ENCODE data around the gene ABAT. TPM values are rescaled to one million over a fixed set of nuclear protein-coding genes. Genes with fewer than 3 reads are reported as not detected.

Gene ABAT
- total RNA-seq, 4 donors from 2014 or later = 8.3 to 33.5 (median 29.0) TPM

DNA sequence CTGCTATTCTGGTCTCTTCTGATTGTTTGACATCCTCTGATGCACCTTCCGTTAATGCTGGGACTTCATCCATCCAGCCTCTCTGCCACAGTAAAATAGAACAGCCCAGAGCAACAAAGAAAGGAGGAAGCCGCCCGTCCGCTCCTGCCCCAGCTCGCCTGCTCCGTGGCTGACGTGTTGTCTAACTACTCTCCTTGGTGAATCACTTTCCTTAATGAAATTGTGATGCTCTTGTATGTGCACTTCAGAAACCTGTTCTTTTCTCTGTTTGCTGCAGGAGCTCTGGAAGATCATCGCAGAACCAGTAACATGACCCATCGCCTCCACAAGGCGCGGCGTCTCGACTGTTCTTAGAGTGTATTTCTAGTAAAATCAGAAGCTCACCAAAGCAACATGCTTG is 28.6 kb upstream of the ABAT start:
- Histone ChIP-seq H3K27me3 (no peaks in the 10 kb centered on the region), H3K9me3 (no peaks in the 10 kb centered on the region), H3K36me3 (peaks cover 0 to 75% (median 0%) of the 10 kb centered on the region in 3 donors), H3K4me3 (no peak overlapping the region), H3K27ac (no peak overlapping the region), H3K4me1 (no peaks in the 10 kb centered on the region)
- DNase-seq = no peak
- TF ChIP-seq, protein P1, sequence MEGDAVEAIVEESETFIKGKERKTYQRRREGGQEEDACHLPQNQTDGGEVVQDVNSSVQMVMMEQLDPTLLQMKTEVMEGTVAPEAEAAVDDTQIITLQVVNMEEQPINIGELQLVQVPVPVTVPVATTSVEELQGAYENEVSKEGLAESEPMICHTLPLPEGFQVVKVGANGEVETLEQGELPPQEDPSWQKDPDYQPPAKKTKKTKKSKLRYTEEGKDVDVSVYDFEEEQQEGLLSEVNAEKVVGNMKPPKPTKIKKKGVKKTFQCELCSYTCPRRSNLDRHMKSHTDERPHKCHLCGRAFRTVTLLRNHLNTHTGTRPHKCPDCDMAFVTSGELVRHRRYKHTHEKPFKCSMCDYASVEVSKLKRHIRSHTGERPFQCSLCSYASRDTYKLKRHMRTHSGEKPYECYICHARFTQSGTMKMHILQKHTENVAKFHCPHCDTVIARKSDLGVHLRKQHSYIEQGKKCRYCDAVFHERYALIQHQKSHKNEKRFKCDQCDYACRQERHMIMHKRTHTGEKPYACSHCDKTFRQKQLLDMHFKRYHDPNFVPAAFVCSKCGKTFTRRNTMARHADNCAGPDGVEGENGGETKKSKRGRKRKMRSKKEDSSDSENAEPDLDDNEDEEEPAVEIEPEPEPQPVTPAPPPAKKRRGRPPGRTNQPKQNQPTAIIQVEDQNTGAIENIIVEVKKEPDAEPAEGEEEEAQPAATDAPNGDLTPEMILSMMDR (IDR thresholded peaks at IDR 0.05) = no peak
- no peak for TF ChIP-seq POLR2A (IDR thresholded peaks at IDR 0.05)

DNA sequence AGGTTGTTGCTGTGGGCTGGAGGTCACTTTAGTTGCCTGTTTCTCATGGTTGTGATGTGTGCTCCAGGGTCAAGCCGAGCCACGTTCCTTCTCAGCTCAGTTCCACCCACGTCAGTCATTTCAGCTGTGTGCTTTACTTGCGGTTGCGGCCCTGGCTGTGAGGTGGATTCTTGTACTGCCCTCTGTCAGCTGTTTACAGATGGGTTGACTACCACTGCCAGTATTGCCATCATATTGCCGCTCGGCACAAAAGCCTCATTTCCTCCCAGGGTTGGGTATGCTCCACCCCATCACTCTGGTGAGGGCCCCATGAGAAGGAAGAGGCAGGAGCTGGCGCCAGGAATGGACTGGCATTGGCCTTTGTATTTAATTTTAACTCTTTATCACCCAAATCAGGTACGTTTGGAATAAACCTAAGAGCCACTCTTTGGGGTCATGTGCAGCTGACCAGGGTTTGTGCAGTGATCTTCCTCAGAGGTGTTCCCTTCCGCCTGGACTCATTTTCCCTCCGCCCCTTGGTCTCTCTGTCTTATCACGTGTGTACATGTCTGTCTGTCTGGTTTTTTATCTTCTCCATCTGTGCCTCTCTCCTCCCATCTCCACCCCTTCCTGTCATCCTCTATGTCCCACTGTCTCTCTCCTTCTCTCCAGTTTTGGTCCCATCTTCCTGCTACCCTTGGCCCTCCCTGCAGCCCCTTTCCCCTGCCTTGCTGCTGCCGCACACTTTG is 27.9 kb upstream of the ABAT start:
- Histone ChIP-seq H3K4me1 (no peaks in the 10 kb centered on the region), H3K9me3 (no peaks in the 10 kb centered on the region), H3K4me3 (no peak overlapping the region), H3K27me3 (no peaks in the 10 kb centered on the region), H3K36me3 (peaks cover 0 to 68% (median 0%) of the 10 kb centered on the region in 3 donors), H3K27ac (no peak overlapping the region)
- no peak for DNase-seq
- no peak for TF ChIP-seq POLR2A (IDR thresholded peaks at IDR 0.05)
- TF ChIP-seq, protein P1 (IDR thresholded peaks at IDR 0.05) = no peak

DNA sequence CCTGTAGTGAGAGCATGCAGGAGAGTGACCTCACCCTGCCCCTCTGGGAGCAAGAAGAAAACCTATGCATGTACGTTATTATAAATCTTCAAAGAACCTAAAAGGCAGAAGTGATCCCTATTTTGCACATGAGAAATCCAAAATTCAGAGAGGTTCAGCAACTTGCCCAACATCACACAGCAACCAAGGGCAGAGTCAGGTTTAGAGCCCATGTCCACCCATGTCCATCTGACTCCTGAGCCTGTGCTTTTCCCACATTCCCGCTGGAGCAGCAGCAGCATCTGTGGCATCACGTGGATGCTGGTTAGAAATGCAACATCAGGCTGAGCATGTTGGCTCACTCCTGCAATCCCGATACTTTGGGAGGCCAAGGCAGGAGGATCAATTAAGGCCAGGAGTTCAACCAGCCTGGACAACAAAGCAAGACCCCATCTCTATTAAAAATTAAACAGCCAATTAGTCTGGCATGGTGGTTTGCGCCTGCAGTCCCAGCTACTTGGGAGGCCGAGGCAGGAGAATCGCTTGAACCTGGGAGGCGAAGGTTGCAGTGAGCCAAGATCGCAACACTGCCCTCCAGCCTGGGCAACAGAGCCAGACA is 26.6 kb upstream of the ABAT start:
- H3K4me3 ChIP-seq = no peak overlapping the region
- H3K27me3 ChIP-seq = no peaks in the 10 kb centered on the region
- peaks cover 0 to 55% (median 0%) of the 10 kb centered on the region in 3 donors for H3K36me3 ChIP-seq
- DNase-seq = no peak
- no peaks in the 10 kb centered on the region for H3K4me1 ChIP-seq
- TF ChIP-seq, protein P1 (IDR thresholded peaks at IDR 0.05) = no peak
- TF ChIP-seq POLR2A (IDR thresholded peaks at IDR 0.05) = no peak
- H3K27ac ChIP-seq = no peak overlapping the region
- no peaks in the 10 kb centered on the region for H3K9me3 ChIP-seq

DNA sequence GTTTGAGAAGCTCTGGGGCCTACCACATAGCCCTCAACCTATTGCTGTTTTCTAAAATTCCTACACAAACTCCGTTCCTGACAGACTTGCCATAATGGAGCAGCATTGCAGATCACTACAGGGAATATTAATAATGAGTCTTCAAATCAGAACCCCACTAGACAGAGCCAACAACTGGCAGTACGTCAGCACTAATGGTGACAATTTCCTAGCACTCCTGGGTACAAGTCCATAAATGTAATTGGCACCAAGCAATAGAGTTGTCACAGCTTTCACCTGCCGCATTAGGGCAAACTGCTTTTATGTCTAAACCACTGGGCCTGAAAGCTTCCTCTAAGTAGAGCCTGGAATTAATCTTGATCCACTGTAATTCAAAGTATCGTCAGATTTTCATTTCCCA is 25.5 kb upstream of the ABAT start:
- no peak for TF ChIP-seq POLR2A (IDR thresholded peaks at IDR 0.05)
- TF ChIP-seq, protein P1 (IDR thresholded peaks at IDR 0.05) = no peak

DNA sequence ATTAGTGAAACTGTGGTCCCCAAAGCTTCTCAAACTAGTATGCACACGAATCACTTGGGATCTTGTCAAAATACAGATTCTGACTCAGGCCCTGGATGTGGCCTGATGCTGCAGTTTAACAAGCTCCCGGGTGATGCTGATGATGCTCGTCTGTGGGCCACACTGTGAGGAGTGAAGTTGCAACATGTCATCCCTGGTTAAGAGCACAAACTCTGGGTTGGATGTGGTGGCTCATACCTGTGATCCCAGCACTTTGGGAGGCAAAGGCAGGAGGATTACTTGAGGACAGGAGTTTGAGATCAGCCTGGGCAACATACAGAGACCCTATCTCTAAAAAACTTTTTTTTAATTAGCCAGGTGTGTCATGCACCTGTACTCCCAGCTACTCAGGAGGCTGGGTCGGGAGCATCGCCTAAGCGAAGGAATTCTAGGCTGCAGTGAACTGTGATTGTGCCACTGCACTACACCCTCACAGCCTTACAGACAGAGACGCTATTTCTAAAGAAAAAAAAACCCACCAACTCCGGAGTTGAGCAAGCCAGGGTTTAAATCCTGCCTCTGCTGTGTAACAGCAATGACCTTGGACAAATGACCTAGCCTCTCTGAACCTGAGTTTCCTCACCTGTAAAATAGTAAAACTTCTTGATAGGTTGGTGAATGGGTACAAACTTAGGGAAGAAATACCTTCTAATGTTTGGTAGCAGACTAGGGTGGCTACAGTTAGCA is 24.4 kb upstream of the ABAT start:
- TF ChIP-seq, protein P1 (IDR thresholded peaks at IDR 0.05) = no peak
- TF ChIP-seq POLR2A (IDR thresholded peaks at IDR 0.05) = no peak
- peaks cover 0 to 33% (median 0%) of the 10 kb centered on the region in 3 donors for H3K36me3 ChIP-seq
- no peak for DNase-seq
- H3K4me1 ChIP-seq = no peaks in the 10 kb centered on the region
- no peaks in the 10 kb centered on the region for H3K9me3 ChIP-seq
- H3K27me3 ChIP-seq = no peaks in the 10 kb centered on the region
- H3K27ac ChIP-seq = no peak overlapping the region
- H3K4me3 ChIP-seq = no peak overlapping the region

More for the DNA sequence above, 25.5 kb upstream of the ABAT start:
- Histone ChIP-seq H3K27me3 (no peaks in the 10 kb centered on the region), H3K4me1 (no peaks in the 10 kb centered on the region), H3K36me3 (peaks cover 0 to 44% (median 0%) of the 10 kb centered on the region in 3 donors), H3K27ac (no peak overlapping the region), H3K9me3 (no peaks in the 10 kb centered on the region), H3K4me3 (no peak overlapping the region)
- no peak for DNase-seq

Measured in Peyer's patch (tissue), 4 donors.